Keratinocyte (primary cell): ENCODE measurements around the gene ARL13A. TPM values are rescaled to one million over a fixed set of nuclear protein-coding genes. Genes with fewer than 3 reads are reported as not detected.

Experiments used
- DNase-seq: peaks from one replicate; pipeline ENCODE4 v3.0.0-alpha.2; 2011; ENCODE audit warnings: low read depth, missing footprints, low spot score
- FAIRE-seq: peaks from 2 replicates; lab custom pipeline; 2011; peaks lifted over from hg19 to GRCh38; lab: Jason Lieb, UNC
- H2AFZ ChIP-seq: 2 replicates; pipeline ENCODE4 v1.6.0; 2012; ENCODE audit warnings: low read length, control low read depth, inconsistent platforms; ENCODE audit not compliant: control insufficient read depth
- H3K27ac ChIP-seq: 2 replicates; pipeline ENCODE4 v1.5.1; 2011; ENCODE audit warnings: low read length; ENCODE audit not compliant: control insufficient read depth, insufficient read depth
- H3K27me3 ChIP-seq: 3 replicates; pipeline ENCODE4 v1.6.0; 2011; ENCODE audit warnings: low read length; ENCODE audit not compliant: control insufficient read depth, insufficient read depth; ENCODE audit errors: extremely low read depth
- H3K36me3 ChIP-seq, 2 experiments: 2 replicates in 1 of 2; 3 replicates in 1 of 2; pipeline ENCODE4 v1.5.1; 2011; ENCODE audit warnings: low read length in 2 of 2, mild to moderate bottlenecking in 1 of 2; ENCODE audit not compliant: control insufficient read depth in 2 of 2, insufficient read depth in 2 of 2; ENCODE audit errors: extremely low read depth in 1 of 2
- H3K4me1 ChIP-seq: 3 replicates; pipeline ENCODE4 v1.5.1; 2011; ENCODE audit warnings: low read length; ENCODE audit not compliant: control insufficient read depth, insufficient read depth; ENCODE audit errors: extremely low read depth
- H3K4me2 ChIP-seq: 3 replicates; pipeline ENCODE4 v1.6.0; 2011; ENCODE audit warnings: low read depth, low read length; ENCODE audit not compliant: control insufficient read depth, insufficient read depth; ENCODE audit errors: extremely low read depth
- H3K4me3 ChIP-seq, 3 experiments: fragments of 200-600 bp in 1 of 3; sonication (generic) in 1 of 3; 2 replicates in 2 of 3; 3 replicates in 1 of 3; pipeline ENCODE4 v1.5.1; 2011 to 2016; ENCODE audit warnings: low read length in 3 of 3, mild to moderate bottlenecking in 3 of 3, control low read depth in 2 of 3, inconsistent platforms in 1 of 3, low read depth in 1 of 3, mixed read lengths in 1 of 3, mixed run types in 1 of 3, moderate library complexity in 1 of 3; ENCODE audit not compliant: control insufficient read depth in 2 of 3, insufficient read depth in 2 of 3; ENCODE audit errors: extremely low read depth in 1 of 3
- H3K79me2 ChIP-seq: 2 replicates; pipeline ENCODE4 v1.6.0; 2012; ENCODE audit warnings: low read length; ENCODE audit not compliant: control insufficient read depth, insufficient read depth
- H3K9ac ChIP-seq: 3 replicates; pipeline ENCODE4 v1.6.0; 2011; ENCODE audit warnings: low read length; ENCODE audit not compliant: control insufficient read depth, insufficient read depth; ENCODE audit errors: extremely low read depth
- H3K9me1 ChIP-seq: 3 replicates; pipeline ENCODE4 v1.6.0; 2011; ENCODE audit warnings: low read length; ENCODE audit not compliant: control insufficient read depth, insufficient read depth; ENCODE audit errors: extremely low read depth
- H3K9me3 ChIP-seq: 2 replicates; pipeline ENCODE4 v1.5.1; 2012; ENCODE audit warnings: low read depth, low read length; ENCODE audit not compliant: control insufficient read depth
- H4K20me1 ChIP-seq: 3 replicates; pipeline ENCODE4 v1.6.0; 2011; ENCODE audit warnings: low read length; ENCODE audit not compliant: control insufficient read depth, insufficient read depth; ENCODE audit errors: extremely low read depth
- CTCF ChIP-seq, 3 experiments: IDR thresholded peaks in 1 of 3; conservative IDR thresholded peaks in 1 of 3; optimal IDR thresholded peaks in 1 of 3; 2 replicates in 2 of 3; 3 replicates in 1 of 3; pipeline versions ENCODE3 to v1.5.1; 2011; ENCODE audit warnings: low read length in 3 of 3, mild to moderate bottlenecking in 3 of 3, moderate library complexity in 2 of 3, control low read depth in 1 of 3, inconsistent platforms in 1 of 3; ENCODE audit not compliant: insufficient read depth in 2 of 3; ENCODE audit errors: extremely low read depth in 1 of 3
- EZH2 ChIP-seq: IDR thresholded peaks from one replicate; pipeline ENCODE4 v1.6.1; 2012; ENCODE audit warnings: inconsistent platforms, mild to moderate bottlenecking, low read length, moderate library complexity
- dilution Hi-C: fragments of 300-500 bp; cut with MboI; formaldehyde crosslinking; loops from one replicate; pipeline ENCODE4 v1.7.0; 2020; ENCODE audit warnings: low sequenced_read_pairs; ENCODE audit not compliant: extremely low pct_ligation_motif_present
- polyA plus RNA-seq, 5 experiments: library from polyadenylated mRNA; depleted of rRNA in 3 of 5; stranded (reverse) in 3 of 5; stranded (forward) in 1 of 5; unstranded in 1 of 5; fragments of >200 nt; gene quantifications; 1 replicate in 1 of 5; 2 replicates in 3 of 5; 3 replicates in 1 of 5; pipeline versions ENCODE4 v1.2.1 to v1.2.3, GENCODE V29; 2011 to 2012; ENCODE audit warnings: missing spikeins in 2 of 5, low read depth in 1 of 5, low replicate concordance in 1 of 5

ARL13A gene
- polyA plus RNA-seq, 1 donor (not counting 4 experiments of a cell fraction or from before 2014, with no cell fraction given) = not detected

- TF ChIP-seq CTCF (optimal IDR thresholded peaks at IDR 0.05 in 1 of 3, IDR thresholded peaks at IDR 0.05 in 1 of 3, conservative IDR thresholded peaks at IDR 0.05 in 1 of 3; ENCODE audit: extremely low read depth in 1 of 3, insufficient read depth in 2 of 3, low read length in 3 of 3) (no peak), EZH2 (no peak)
- H3K9me1 ChIP-seq = no peaks in the 10 kb centered on the region
- no peak overlapping the region for H3K4me3 ChIP-seq
- no peaks in the 10 kb centered on the region for H3K27me3 ChIP-seq
- H3K9ac ChIP-seq = no peak overlapping the region
- H3K79me2 ChIP-seq = no peaks in the 10 kb centered on the region
- no peak overlapping the region for H2AFZ ChIP-seq
- H3K4me2 ChIP-seq = no peak overlapping the region
- dilution Hi-C loops = no loop called here
- H3K9me3 ChIP-seq = no peaks in the 10 kb centered on the region
- FAIRE-seq (no peak), DNase-seq (no peak)
- no peaks in the 10 kb centered on the region for H3K4me1 ChIP-seq
- no peak overlapping the region for H3K27ac ChIP-seq
- no peaks in the 10 kb centered on the region for H4K20me1 ChIP-seq
- peaks cover 0 to 3% of the 10 kb centered on the region in 2 experiments for H3K36me3 ChIP-seq
These were observed 59.1 kb downstream of the ARL13A start for GRCh38 chrX:101028562-101028961.

GRCh38 chrX:101029665-101030064, 60.2 kb downstream of the ARL13A start:
- peaks cover 0 to 3% of the 10 kb centered on the region in 2 experiments for H3K36me3 ChIP-seq
- no peak overlapping the region for H3K4me2 ChIP-seq
- DNase-seq (no peak), FAIRE-seq (no peak)
- H3K27me3 ChIP-seq = no peaks in the 10 kb centered on the region
- H2AFZ ChIP-seq = no peak overlapping the region
- H3K9ac ChIP-seq = no peak overlapping the region
- H3K9me1 ChIP-seq = no peaks in the 10 kb centered on the region
- no peak overlapping the region for H3K4me3 ChIP-seq
- H3K79me2 ChIP-seq = no peaks in the 10 kb centered on the region
- no peak overlapping the region for H3K27ac ChIP-seq
- no peaks in the 10 kb centered on the region for H3K9me3 ChIP-seq
- no peaks in the 10 kb centered on the region for H3K4me1 ChIP-seq
- dilution Hi-C loops = no loop called here
- no peak for TF ChIP-seq EZH2
- no peak for TF ChIP-seq CTCF (optimal IDR thresholded peaks at IDR 0.05 in 1 of 3, IDR thresholded peaks at IDR 0.05 in 1 of 3, conservative IDR thresholded peaks at IDR 0.05 in 1 of 3; ENCODE audit: extremely low read depth in 1 of 3, insufficient read depth in 2 of 3, low read length in 3 of 3)
- H4K20me1 ChIP-seq = no peaks in the 10 kb centered on the region
